SH-SY5Y (cell line): Measurements from ENCODE around the gene ALPL.

Experiments
- GATA2 ChIP-seq: IDR thresholded peaks from 2 replicates; pipeline ENCODE4 v1.6.1; 2011; ENCODE audit warnings: mild to moderate bottlenecking, low read depth, low read length
- GATA3 ChIP-seq: IDR thresholded peaks from 2 replicates; pipeline ENCODE4 v1.6.1; 2011; ENCODE audit warnings: low read depth, mild to moderate bottlenecking, low read length, moderate library complexity

GRCh38 chr1:21570528-21570875 is 61.3 kb downstream of the ALPL start:
- TF ChIP-seq GATA2 = no peak
- no peak for TF ChIP-seq GATA3
